HG03196 (cell line): Measurements from ENCODE around the gene TDRD10.
"Not testable (repeated sequence)": the region's sequence is repeated elsewhere in the genome, so short reads cannot be mapped to it uniquely, and the experiment has no call there.

Experiments used
- ATAC-seq: cut with Tn5 transposase; IDR thresholded peaks from one replicate; pipeline ENCODE4 v1.9.1; 2021; ENCODE audit not compliant: unreplicated experiment

The TDRD10 gene

DNA sequence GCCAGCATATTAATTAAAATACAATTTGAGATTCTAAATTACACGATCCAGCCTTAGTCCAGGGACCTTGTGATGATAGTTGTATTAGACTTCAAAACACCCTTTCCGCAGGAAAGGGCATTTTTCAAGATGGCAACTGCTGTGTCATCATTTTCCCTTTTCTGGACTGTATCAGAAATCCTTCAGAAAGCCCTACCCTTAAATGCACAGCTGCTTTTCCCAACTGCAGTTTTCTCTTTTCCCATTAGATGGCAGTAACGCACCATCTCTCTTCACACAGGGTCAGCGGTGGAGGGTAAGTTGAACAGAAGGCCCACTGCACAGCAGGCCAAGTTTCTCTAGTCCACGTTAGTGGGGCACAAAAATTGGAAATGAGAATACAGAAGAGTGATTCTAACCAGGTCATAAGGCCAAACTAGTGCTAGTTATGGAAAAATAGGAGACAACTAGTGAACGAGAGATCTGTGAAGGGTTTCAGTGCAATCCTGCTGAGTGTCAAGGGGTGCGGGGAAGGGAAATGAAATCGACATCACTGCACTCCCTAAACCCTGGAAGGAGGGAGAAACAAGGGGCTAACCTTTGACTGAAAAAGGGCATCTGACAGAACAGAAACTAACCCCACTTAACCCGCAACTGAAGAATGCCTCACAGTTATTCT is 22.1 kb upstream of the TDRD10 start:
- ATAC-seq = no peak

DNA sequence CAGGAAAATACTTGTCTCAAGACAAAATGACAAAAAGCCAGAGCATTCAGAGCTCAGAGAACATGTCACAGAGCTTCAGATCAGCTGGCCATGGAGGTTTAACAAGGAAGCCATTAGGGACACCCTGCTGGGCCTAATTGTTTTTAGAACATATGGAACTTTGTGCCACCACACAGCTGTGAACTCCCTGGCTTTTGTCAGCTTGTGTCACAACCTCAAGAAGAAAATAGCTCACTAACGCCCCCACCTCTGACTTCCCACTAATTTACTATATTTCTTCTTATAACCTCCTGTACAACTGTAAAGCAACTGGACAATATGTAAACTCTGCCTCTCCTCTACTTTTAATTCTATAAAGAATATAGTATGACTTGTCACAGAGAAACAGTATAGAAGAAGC is 21.0 kb upstream of the TDRD10 start:
- no peak for ATAC-seq

DNA sequence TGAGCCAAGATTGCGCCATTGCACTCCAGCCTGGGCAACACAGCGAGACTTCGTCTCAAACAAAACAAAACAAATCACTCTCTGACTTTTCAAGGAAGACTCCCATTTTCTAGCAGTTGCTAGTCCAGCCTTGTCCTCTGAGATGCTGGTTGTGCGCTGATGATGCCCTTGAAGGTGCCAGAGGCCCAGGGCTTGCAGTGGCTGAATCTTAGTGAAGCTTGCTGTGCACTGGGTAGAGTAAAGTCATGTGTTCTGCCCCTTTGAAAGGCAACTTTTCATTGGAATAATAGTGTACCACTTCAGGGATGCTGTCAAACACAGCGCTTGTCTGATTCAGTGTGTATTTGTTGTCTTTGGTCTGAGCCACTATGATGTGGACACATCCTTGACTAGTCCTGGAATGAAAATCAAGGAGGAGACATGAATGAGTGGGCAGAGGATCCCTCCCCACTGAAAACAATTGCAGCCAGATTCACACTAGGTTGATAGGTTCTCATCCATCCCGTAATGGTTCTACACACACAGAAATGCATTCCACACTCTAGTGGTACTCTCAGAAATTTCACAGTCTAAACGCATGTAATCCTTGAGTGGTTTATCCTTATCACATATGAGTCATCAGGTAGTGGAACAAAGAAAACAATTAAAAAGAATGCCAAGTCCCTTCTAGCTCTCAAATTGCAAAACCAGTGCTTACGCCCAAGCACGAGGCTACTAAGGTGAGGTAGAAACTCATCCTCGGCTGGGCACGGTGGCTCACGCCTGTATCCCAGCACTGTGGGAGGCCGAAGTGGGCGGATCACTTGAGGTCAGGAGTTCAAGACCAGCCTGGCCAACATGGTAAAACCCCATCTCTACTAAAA is 17.8 kb upstream of the TDRD10 start:
- no peak for ATAC-seq

DNA sequence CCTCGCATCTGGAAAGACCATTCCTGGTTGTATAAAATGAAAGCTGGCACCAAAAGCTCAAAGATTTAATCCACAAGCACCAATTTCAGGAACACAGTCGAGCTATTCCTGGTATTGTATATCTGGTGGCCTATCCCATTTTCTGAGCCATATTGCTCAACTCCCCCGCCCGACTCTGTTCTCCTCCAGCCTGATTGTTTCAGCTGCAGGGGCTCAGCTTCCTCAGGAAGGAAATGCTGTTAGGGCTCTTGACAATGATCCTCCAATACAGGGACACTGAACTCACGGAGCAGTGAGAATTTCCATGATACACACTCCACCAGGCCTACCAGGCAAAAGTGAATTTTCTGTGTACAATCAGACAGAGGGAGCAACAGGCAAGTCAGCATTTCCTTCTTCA is 16.9 kb upstream of the TDRD10 start:
- ATAC-seq = no peak

DNA sequence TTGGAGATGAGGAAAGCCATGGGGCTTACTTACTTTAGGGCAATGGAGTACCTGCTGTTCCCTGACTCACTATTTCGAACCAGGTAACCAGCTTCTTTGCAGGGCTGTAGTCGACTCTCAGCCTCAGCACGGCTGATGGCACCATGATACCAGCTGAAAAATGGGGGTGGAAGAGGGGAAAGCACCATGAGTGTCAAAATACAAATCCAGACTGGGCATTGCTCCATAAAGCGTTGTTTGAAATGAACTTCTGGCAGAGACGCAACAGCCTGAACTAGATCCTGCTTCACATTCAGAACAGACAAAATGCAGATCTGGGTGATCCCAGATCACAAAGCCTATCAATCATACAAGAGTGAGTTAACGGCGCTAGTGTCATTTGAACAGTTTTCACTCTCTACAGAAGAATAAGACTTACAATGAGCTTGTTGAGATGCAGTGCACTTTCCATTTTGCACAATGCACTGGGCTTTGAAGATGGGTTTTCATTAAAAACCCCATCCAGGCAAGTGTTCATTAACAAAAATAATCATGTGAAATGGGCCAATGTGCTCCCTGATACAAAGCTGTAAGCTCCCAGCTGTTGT is 16.0 kb upstream of the TDRD10 start:
- no peak for ATAC-seq

DNA sequence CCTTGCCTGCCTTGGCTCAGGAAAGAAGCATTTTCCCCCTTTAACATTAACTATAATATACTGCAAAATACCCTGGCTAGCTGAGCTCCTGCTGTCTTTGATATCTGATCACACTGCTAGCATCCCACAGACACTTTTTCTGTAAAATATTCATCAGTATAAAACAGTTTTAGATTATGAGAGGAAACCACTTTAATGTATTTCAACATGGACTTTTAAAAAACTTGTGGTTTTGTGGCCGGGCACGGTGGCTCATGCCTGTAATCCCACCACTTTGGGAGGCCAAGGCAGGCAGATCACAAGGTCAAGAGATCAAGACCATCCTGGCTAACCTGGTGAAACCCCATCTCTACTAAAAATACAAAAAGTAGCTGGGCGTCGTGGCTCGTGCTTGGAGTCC is 15.3 kb upstream of the TDRD10 start:
- not testable (repeated sequence) for ATAC-seq

DNA sequence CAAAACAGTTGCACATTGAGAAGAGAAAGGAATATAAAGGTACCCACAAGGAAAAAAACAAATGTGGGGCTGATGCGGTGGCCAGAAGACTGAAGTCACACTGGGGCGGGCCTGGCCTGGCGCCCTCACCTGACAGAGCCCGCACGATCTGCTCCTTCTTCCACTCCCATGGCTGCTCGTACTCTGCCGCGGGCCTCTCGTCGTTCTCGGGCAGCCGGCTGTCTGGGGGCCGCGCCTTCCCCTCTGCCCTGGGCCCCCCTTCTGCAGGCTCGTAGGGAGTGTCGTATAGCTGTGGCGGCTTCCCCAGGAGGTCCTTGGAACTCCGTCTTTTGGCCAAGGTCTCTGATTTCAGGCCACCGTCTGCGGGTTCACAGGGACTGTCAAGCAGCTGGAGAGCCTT is 13.1 kb upstream of the TDRD10 start:
- ATAC-seq = no peak

DNA sequence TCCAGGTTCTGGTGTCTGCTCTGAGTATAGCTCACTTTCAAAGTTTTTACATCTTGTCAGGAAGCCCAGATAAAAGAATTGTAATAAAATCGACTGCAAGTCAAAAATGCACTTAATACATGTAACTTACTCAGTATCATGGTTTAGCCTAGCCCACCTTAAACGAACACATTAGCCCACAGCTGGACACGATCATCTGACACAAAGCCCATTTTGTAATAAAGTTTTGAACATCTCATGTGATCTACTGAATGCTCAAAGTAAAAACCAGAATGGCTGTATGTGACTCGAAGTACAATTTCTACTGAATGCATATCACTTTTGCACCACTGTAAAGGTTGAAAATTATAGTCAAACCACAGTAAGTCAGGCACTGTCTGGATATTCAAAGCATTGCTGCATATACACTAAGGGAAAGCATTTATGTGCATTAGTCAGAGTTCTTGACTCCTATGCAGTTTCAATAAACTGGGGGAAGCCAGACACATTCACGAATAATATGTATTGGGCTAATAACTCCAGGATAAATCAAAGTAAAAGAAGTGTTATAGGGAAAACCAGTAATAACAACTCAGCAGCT is 12.2 kb upstream of the TDRD10 start:
- no peak for ATAC-seq

DNA sequence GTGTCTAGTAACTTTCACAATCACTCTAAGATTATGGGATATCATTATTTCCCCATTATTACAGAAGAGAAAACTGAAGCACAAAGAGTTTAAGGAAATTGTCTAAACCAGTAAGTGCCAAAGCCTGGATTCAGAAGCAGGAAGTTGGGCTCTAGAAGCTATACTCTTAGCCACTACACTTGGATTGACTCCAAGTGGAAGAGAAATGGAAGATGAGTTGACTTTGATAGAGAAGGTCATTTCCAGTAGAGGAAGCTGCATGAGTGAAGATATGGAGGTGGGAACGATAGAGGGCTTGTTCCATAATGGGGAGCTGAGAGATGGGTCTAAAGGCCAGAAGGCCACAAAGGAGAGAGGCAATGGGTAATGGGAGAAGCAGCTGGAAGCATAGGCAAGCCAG is 11.7 kb upstream of the TDRD10 start:
- no peak for ATAC-seq

DNA sequence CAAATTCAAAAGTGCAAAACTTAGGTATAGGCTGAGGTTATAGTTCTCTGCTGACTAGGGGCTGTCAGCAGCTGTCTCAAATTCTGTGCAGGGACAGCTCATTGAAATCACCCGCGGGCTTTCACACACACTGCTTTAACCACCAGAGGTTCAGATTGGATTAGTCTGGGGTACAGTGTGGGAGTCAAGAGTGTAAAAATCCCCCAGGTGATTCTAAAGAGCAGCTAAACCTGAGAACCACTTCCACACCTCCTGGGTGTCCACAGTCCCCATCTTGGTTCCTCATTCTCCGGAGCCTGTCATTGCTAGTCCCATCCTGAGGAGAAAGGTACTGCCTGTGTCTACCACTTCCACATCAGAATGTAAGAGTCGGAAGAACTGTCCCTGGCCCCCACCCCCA is 9.9 kb upstream of the TDRD10 start:
- no peak for ATAC-seq

DNA sequence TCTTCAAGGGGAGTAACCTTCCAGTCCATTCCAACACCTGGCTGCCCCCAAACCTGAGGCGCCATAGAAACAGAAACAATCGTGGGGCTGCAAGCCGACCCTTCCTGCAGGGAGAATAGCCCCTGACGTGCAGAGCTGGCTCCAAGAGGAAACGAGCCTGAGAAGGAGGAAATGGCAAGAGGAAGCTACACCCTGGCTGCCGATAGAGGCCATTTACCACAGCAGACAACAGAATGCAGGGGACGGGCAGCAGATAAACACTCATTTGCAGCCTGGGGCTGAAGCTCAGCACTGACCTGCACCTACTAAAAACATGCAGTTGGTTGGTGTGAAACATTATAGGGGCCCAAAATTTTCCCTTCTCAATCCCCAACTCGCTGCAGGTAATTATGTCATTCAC is 8.7 kb upstream of the TDRD10 start:
- ATAC-seq = no peak

DNA sequence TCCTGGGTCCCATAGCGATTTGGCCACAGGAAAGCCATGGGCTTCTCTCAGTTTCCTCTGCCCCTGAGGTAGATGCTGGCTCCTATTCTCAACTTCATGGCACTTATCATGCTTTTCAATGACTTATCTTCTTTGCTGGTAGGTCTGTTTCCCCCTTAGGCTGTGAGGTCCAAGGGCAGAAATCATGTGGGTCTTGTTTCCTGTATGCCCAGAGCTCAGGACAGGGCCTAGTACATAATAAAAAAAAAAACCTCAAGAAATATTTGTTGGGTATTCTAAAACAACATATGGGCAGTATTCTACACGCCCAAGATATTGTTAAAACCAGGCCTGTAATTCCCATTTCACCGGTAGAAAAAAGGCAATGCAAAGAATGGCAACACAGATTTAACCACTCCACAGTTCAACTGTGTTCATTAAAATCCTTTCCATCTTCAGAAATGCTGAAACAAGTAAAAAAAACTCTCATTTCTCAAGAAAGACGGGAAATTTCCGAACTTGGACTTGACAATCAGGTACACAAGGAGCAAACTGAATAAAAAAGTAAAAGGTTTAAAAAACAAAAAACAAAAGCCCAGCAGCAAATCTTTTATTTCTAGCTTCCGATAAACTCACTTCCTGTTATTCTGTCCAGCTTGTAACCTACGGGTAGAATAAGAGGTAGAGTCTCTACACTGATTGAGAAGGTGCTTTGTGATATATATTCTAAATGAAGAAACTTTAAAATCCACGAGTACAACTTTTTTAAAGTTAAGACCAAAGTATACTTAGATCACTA is 6.3 kb upstream of the TDRD10 start:
- no peak for ATAC-seq

DNA sequence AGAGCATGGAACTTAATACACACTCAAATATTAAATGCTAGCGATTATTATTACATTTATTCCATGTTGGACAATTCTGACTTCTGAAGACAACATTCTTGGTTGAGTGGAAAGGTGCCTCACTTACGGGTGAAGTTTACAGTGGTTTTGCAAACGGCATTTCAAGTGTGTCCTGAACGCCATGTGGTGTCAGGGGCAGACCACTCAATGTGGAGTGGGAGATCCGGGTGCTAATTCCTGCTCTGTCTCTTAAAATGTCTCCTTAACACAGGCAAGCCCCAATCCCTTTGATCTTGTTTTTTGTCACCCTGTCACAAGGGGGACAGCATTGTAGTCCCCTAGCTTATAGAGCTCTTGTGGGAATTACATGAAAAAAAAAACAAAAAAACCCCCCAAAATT is 5.6 kb upstream of the TDRD10 start:
- ATAC-seq = no peak

DNA sequence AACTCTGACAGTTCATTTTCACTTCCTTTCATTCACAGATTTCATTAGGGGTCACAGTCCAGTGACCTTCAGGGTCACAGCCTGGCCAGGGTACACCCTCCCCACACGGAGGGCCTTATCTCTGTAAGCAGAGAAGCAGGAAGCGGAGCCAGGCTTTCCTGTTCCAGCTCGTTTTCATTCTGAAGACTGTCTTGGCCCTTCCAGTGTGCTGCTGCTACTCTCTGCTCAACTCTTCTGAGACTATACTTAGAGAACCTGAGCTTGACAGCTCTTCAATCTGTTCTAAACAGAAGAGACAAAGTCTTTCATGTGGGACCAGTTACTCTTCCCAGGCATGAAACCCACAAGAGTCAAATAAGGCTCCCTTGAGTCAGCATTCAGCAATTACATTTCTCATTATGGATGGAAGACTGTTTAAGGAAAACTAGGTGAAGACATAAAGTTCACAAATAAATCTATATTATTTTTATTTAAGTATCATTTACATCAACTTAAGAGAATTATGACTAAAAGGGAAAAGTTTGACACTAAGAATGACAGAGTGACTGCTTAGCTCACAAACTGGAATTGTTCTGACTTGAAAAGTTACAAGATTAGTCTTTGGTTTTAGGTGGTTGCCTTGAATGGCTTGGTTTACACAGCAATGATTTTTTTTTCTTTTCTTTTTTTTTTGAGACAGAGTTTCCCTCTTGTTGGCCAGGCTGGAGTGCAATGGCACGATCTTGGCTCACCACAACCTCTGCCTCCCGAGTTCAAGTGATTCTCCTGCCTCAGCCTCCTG is 4.8 kb upstream of the TDRD10 start:
- no peak for ATAC-seq

DNA sequence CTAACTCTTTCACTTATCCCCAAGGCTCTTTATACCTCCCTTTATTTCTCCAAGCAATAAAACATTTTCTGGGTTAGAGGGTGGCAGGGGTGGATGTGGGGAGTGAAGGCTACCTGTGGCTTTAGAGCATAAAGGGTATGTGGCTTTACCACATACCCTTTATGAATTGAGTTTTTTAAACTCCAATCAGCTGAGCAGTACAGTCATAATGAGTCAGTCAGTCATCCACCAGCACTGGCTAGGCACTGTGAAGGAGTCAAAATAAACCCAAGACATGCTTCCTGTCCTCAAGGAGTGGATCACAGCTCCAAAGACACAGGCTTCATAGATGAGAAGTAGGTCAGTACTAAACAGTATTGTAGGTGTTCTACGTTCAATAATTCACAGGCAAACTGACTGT is 2.6 kb upstream of the TDRD10 start:
- no peak for ATAC-seq

DNA sequence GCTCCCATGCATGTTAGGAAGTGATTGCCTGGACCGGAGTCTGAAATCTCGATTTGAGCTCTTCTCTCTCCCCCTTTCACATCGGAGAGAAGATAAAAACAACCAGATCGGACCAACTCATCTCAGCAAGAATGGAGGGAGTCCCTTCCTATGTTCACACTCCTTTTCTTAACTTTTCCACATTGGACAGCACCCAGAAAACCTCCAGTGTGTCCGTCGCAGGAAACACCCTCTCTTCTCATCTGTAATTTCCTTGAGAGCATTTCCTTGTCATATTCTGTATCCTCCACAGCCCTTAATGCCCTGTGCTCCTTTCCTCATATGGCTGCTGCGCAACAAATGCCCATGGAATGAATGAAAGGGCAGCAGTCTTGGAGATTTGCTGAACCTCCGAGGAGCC is 1.5 kb upstream of the TDRD10 start:
- ATAC-seq = no peak

DNA sequence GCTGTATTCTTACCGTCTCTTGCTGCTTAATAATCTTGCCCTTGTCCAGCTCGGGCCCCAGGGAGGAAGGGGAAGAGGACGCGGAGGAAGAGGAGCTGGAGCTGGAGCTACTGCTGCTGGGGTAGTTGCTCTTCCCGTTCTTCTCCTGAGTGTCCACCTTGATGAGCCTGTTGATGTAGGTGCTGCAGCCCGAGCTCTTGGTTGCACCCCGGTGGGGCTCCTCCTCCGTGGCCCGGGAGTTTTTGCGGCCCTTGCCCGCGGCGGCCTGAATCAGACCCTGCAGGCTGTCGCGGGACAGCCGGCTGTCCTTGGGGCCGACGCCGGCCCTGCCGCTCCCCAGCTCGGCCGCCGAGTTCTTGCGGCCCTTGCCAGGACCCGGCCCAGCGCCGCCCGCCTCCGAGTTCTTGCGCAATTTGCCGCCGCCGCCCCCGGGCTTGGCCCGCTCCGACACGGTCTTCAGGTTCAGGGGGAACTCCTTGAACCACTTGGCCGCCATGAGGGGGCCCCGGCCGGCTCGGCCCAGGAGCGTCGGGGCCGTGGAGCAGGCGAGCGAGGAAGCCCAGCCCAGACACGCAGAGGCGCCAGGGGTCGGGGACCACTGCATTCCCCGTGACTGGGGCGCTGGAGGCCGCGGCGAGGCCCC is 475 bp upstream of the TDRD10 start:
- no peak for ATAC-seq

DNA sequence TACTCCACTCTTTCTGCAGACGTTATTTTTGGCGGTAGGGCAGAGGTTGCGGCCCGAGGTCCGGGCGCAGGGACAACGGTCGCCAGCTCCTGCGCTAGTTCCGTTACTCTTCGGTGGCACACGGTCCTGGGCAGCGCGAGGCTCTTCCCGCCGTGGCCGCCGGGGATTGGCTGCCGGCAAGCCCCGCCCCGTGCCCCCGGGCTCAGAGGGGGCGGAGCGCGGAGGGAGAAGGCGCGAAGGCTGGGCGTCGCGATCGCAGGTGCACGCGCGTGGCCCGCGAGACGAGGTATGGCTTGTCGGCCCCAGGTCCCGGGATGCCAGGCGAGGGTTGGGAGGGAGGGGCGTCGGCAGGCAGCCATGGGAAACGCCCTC is 711 bp downstream of the TDRD10 start:
- ATAC-seq = no peak

DNA sequence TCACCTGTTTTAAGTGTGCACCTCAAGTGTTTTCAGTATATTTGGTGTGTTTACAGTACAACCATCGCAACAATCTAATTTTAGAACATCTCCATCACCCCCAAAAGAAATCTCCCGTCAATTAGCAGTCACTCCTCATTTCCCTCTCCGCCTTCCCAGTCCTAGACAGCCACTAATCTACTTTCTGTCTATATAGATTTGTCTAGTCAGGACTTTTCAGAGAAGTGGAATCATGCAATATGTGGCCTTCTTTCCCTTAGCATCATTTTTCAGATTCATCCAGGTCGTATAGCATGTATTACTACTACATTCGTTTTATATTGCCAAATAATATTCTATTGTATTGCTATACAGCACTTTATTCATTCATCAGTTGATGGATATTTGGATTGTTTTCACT is 1.9 kb downstream of the TDRD10 start:
- ATAC-seq = no peak

DNA sequence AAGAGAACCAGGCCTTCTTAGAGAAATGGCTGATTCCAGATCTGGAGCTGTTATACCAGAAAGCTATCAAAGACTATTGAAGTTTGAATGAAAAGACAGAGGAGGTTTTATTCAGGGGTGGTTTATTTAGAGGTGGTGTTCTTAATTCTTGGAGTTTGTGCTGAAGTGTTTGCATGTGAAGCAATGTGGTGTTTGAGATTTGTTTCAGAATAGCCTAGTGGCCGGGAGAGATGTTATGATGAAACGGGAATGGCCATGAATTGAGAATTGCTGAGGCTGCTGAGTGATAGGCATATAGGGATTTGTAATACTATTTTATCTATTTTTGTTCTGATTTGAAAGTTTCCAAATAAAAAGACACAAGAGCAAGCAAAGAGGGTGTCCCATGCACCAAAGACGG is 10.7 kb downstream of the TDRD10 start:
- no peak for ATAC-seq
